ENCODE data around the gene DDR1.
"Not testable (repeated sequence)": the region's sequence is repeated elsewhere in the genome, so short reads cannot be mapped to it uniquely, and the experiment has no call there.

DNA sequence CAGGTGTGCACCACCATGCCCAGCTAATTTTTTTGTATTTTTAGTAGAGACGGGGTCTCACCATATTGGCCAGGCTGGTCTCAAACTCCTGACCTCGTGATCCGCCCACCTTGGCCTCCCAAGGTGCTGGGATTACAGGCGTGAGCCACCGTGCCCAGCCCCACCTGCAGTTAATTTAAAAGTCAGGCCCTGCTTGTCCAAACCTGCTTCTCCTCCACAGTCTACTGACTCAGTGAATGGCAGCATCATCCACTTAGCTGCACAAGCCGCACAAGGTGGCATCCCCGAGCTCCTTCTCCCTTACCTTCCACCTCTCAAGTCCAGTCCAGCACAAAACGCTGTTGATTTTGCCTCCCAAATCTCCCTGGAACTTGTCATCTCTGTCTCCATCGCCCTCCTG, 17.9 kb downstream of the DDR1 start:
- TF ChIP-seq ARNT (IDR thresholded peaks at IDR 0.05); BHLHE40 (IDR thresholded peaks at IDR 0.05; ENCODE audit: borderline replicate concordance); HDGF (IDR thresholded peaks at IDR 0.05; ENCODE audit: borderline replicate concordance); SP1 (IDR thresholded peaks at IDR 0.05); LEF1 (IDR thresholded peaks at IDR 0.05; ENCODE audit: borderline replicate concordance); TARDBP (IDR thresholded peaks at IDR 0.05); SUZ12 (IDR thresholded peaks at IDR 0.05): not testable (repeated sequence)
- TF ChIP-seq, protein P1, sequence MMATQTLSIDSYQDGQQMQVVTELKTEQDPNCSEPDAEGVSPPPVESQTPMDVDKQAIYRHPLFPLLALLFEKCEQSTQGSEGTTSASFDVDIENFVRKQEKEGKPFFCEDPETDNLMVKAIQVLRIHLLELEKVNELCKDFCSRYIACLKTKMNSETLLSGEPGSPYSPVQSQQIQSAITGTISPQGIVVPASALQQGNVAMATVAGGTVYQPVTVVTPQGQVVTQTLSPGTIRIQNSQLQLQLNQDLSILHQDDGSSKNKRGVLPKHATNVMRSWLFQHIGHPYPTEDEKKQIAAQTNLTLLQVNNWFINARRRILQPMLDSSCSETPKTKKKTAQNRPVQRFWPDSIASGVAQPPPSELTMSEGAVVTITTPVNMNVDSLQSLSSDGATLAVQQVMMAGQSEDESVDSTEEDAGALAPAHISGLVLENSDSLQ (IDR thresholded peaks at IDR 0.05): not testable (repeated sequence)
